ENCODE measurements around the gene TET2.

DNA sequence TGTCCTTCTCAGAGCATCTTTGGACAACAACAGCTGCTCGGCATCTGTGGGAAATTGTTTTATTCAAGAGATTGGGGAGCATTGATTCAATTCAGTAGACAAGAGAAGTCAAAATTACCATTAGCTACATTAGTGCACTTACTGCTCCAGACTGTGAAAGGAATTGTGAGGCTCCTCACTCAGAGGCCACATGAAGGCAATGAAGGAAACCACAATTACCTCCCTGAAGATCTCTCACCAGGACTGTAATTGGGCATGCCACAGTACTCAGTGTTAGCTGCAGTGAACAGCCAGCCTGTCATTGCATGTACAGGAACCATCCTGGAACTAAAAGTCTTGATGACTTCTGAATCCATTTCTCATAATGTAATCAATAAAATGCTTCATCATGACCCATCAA lies 182.4 kb downstream of the TET2 start:
- TF ChIP-seq POLR2A (IDR thresholded peaks at IDR 0.05; ENCODE audit: low read length): no peak
- TF ChIP-seq GATA1 (IDR thresholded peaks at IDR 0.05; ENCODE audit: low read depth, low read length): no peak
